Measurements from ENCODE around the gene ENOSF1.
"Not testable (repeated sequence)": the region's sequence is repeated elsewhere in the genome, so short reads cannot be mapped to it uniquely, and the experiment has no call there.

The ENOSF1 gene

DNA sequence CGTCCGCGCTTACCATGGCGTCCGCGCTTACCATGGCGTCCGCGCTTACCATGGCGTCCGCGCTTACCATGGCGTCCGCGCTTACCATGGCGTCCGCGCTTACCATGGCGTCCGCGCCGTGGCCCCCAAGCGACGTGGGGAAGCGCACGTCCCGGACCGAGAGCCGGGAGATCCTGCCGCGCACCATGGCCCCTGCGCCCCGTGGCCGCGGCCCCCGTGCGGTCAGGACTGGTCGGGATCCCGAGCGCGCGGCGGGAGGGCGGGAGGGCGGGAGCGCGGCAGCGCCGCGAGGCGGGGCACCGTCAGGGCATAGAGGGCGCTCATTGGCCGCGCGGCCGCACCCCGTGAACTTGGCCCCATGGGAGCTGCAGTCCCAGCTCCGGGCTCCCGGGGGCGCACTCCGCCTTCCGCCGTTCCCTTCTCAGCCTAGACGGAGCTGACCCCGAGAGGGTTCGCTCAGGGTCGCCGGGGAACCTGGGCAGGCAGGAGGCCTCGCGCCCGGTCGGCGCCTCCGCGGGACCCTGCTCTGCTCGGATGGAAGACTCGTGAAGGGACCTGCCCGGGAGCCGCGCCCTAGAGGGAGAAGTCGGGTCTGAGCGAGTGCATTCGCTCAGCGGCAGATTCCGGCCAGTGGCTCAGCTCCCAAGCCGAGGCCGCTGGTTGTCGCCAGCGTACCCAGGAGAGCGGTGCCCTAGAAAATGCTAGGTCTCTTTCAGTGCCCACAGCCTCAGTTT, at the start of gene ENOSF1:
ENOSF1 (minus strand) TSS at position 230 of the 734 bp plus-strand sequence; CDS start at position 187, 43 bp downstream.
- peak within 1 kb of the TSS; percentile 95 for H3K27ac ChIP-seq
- TF ChIP-seq, protein P1, sequence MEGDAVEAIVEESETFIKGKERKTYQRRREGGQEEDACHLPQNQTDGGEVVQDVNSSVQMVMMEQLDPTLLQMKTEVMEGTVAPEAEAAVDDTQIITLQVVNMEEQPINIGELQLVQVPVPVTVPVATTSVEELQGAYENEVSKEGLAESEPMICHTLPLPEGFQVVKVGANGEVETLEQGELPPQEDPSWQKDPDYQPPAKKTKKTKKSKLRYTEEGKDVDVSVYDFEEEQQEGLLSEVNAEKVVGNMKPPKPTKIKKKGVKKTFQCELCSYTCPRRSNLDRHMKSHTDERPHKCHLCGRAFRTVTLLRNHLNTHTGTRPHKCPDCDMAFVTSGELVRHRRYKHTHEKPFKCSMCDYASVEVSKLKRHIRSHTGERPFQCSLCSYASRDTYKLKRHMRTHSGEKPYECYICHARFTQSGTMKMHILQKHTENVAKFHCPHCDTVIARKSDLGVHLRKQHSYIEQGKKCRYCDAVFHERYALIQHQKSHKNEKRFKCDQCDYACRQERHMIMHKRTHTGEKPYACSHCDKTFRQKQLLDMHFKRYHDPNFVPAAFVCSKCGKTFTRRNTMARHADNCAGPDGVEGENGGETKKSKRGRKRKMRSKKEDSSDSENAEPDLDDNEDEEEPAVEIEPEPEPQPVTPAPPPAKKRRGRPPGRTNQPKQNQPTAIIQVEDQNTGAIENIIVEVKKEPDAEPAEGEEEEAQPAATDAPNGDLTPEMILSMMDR (conservative IDR thresholded peaks at IDR 0.05): peak; percentile 96

- H3K27ac ChIP-seq: not testable (repeated sequence)
Observed at GRCh38 chr18:759864-760263, 47.4 kb upstream of the ENOSF1 start.

DNA sequence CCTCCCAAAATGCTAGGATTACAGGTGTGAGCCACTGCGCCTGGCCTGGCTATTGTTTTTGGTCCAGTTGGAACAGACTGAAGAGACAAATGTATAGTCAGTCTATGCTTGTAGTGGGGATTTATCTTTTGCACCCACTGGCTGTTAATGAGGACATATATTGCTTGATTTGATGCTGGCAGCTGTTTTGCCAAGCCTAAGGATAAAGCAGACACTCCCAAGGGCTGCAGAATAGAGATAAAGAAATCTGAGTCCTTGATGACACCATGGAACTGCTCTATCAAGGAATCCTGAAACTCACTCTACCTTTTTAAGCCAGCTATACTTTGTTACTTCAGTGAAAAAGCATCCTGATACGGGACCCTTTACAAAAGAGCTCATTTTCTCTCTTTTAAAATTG, 43.1 kb upstream of the ENOSF1 start:
- TF ChIP-seq, protein P1 (conservative IDR thresholded peaks at IDR 0.05): no peak
- no peak overlapping the region for H3K27ac ChIP-seq

DNA sequence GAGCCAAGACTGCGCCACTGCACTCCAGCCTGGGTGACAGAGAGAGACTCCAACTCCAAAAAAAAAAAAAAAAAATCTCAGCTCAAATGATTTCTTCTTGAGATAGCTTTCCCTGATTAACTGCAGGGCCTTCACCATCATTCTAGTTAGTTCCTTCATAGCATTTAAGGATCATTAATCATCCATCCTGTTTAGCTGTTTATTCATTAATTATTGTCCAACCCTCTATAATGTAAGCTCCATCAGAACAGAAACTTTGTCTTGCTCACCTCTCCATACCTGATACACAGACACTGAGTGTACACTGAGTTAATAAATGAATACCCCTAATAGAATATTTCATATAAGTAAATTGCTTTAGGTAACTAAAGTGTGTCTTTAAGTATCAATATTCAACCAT, 42.2 kb upstream of the ENOSF1 start:
- no peak overlapping the region for H3K27ac ChIP-seq
- TF ChIP-seq, protein P1 (conservative IDR thresholded peaks at IDR 0.05): no peak

GRCh38 chr18:750456-750855, 38.0 kb upstream of the ENOSF1 start:
- H3K27ac ChIP-seq: no peak overlapping the region
- TF ChIP-seq, protein P1 (conservative IDR thresholded peaks at IDR 0.05): no peak

DNA sequence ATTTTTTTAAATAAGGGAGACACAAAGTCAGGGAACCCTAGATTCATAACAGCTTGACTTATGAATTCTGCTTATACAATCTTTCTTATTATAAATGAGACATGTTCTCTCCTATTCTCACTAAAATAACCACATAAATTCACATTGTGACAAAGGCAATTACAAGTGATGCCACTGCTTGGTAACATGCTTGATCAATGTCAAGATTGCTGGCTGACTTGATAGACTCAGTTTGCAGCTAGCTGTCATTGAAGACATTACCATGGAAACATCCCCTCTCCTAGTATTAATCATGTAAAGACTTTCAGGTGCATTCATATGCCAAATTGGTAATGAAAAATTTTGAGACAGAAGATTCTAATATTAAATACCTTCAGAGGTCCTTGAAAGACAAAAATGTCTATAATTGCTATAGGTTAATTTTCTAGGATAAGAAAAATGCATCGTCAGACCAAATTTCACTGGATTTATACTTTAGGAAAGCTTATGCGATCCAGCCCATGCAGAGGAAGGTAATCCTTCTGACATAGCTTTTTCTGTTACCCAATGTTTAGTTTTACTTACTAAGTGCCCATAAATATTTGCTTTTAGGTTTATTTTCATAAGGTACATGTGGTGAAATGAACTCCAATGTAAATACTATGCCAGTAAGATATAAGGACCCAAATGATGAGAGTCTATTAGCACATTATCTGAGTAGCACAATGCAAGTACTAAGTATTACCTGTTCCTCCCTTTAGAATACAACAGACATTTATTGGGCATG, 32.6 kb upstream of the ENOSF1 start:
- peak overlapping the region; percentile 17 for H3K27ac ChIP-seq
- TF ChIP-seq, protein P1 (conservative IDR thresholded peaks at IDR 0.05): no peak

- TF ChIP-seq, protein P1 (conservative IDR thresholded peaks at IDR 0.05): peak; percentile 85
- H3K27ac ChIP-seq: no peak overlapping the region
Observed at GRCh38 chr18:741931-742512, 29.6 kb upstream of the ENOSF1 start.
